CD14-positive monocyte (primary cell): ENCODE data around the gene GLI3. TPM values are rescaled to one million over a fixed set of nuclear protein-coding genes. Genes with fewer than 3 reads are reported as not detected.

Experiments
- DNase-seq, 3 donors: peaks; one replicate each; pipeline ENCODE4 v3.0.0-alpha.2; 2011 to 2022
- H2AFZ ChIP-seq: 2 replicates; pipeline ENCODE4 v1.6.0; 2012; ENCODE audit warnings: mild to moderate bottlenecking, low read depth, low read length, inconsistent platforms; ENCODE audit not compliant: insufficient read depth, poor library complexity, severe bottlenecking
- H3K27ac ChIP-seq, 2 donors: 1 replicate in 1 of 2; 2 replicates in 1 of 2; pipeline ENCODE4 v1.5.1; 2012 to 2013; ENCODE audit warnings: low read length in 2 of 2, control low read depth in 1 of 2, inconsistent platforms in 1 of 2, low read depth in 1 of 2, mild to moderate bottlenecking in 1 of 2
- H3K27me3 ChIP-seq, 2 donors: one replicate each; pipeline versions ENCODE4 v1.6.0 to v1.6.1; 2011 to 2013; ENCODE audit warnings: low read length in 2 of 2; ENCODE audit not compliant: control insufficient read depth in 2 of 2, insufficient read depth in 2 of 2
- H3K36me3 ChIP-seq, 2 donors: replicated peaks in 1 of 2; 1 replicate in 1 of 2; 2 replicates in 1 of 2; pipeline versions ENCODE4 v1.5.1 to v1.6.1; 2012 to 2013; ENCODE audit warnings: low read length in 2 of 2, control low read depth in 1 of 2, inconsistent platforms in 1 of 2, mild to moderate bottlenecking in 1 of 2; ENCODE audit not compliant: insufficient read depth in 2 of 2, control insufficient read depth in 1 of 2
- H3K4me1 ChIP-seq, 2 donors: 1 replicate in 1 of 2; 2 replicates in 1 of 2; pipeline versions ENCODE4 v1.5.1 to v1.6.1; 2012 to 2013; ENCODE audit warnings: low read length in 2 of 2, control low read depth in 1 of 2, inconsistent platforms in 1 of 2, mild to moderate bottlenecking in 1 of 2, moderate library complexity in 1 of 2; ENCODE audit not compliant: insufficient read depth in 2 of 2, control insufficient read depth in 1 of 2
- H3K4me2 ChIP-seq: replicated peaks from 2 replicates; pipeline ENCODE3; 2012; ENCODE audit warnings: low read length, moderate library complexity, mild to moderate bottlenecking; ENCODE audit not compliant: poor library complexity, severe bottlenecking; ENCODE audit errors: extremely low read depth
- H3K4me3 ChIP-seq, 3 experiments: fragments of 200-600 bp in 1 of 3; sonication (generic) in 1 of 3; replicated peaks in 1 of 3; 1 replicate in 2 of 3; 2 replicates in 1 of 3; pipeline ENCODE4 v1.5.1; 2011 to 2013; ENCODE audit warnings: low read length in 3 of 3, mild to moderate bottlenecking in 3 of 3, control low read depth in 2 of 3, low read depth in 2 of 3, inconsistent platforms in 1 of 3, moderate library complexity in 1 of 3
- H3K79me2 ChIP-seq: 2 replicates; pipeline ENCODE4 v1.6.0; 2012; ENCODE audit warnings: mild to moderate bottlenecking, control low read depth, inconsistent platforms, low read length, moderate library complexity; ENCODE audit not compliant: insufficient read depth
- H3K9ac ChIP-seq: 2 replicates; pipeline ENCODE4 v1.6.0; 2017; ENCODE audit warnings: low read length, mild to moderate bottlenecking; ENCODE audit not compliant: insufficient read depth, poor library complexity, severe bottlenecking
- H3K9me3 ChIP-seq, 2 donors: replicated peaks in 1 of 2; 1 replicate in 1 of 2; 2 replicates in 1 of 2; pipeline versions ENCODE4 v1.5.1 to v1.6.1; 2012 to 2013; ENCODE audit warnings: low read length in 2 of 2, control low read depth in 1 of 2; ENCODE audit not compliant: control insufficient read depth in 1 of 2, insufficient read depth in 1 of 2
- H4K20me1 ChIP-seq: 2 replicates; pipeline ENCODE4 v1.6.0; 2012; ENCODE audit warnings: mild to moderate bottlenecking, low read length, control low read depth, moderate library complexity; ENCODE audit not compliant: insufficient read depth
- H3K27ac Mint-ChIP-seq, 7 donors: one replicate each; pipeline ENCODE4 v1.8.0; 2020; ENCODE audit warnings: mild to moderate bottlenecking in 7 of 7, mixed read lengths in 7 of 7, moderate library complexity in 6 of 7, inconsistent platforms in 2 of 7
- H3K27me3 Mint-ChIP-seq, 3 donors: one replicate each; pipeline ENCODE4 v1.8.0; 2021 to 2022; ENCODE audit warnings: low read depth in 3 of 3, mild to moderate bottlenecking in 3 of 3, mixed read lengths in 3 of 3, moderate library complexity in 3 of 3, inconsistent platforms in 1 of 3
- H3K36me3 Mint-ChIP-seq, 2 donors: one replicate each; pipeline ENCODE4 v1.8.0; 2020; ENCODE audit warnings: mixed read lengths in 2 of 2, inconsistent platforms in 1 of 2, mild to moderate bottlenecking in 1 of 2
- H3K4me1 Mint-ChIP-seq: one replicate; pipeline ENCODE4 v1.8.0; 2020; ENCODE audit warnings: mild to moderate bottlenecking, mixed read lengths
- H3K4me3 Mint-ChIP-seq, 2 donors: one replicate each; pipeline ENCODE4 v1.8.0; 2020; ENCODE audit warnings: mild to moderate bottlenecking in 2 of 2, mixed read lengths in 2 of 2, moderate library complexity in 1 of 2
- H3K9me3 Mint-ChIP-seq, 7 donors: one replicate each; pipeline ENCODE4 v1.8.0; 2020 to 2022; ENCODE audit warnings: mixed read lengths in 7 of 7, mild to moderate bottlenecking in 6 of 7, moderate library complexity in 6 of 7, inconsistent platforms in 2 of 7
- CTCF ChIP-seq: fragments of 200-600 bp; IDR thresholded peaks from one replicate; pipeline ENCODE4 v1.8.0; 2022; ENCODE audit warnings: antibody characterized with exemption, mild to moderate bottlenecking
- WGBS: methylation state at CpG from one replicate; pipeline ENCODE4 v1.1.5; 2013; ENCODE audit warnings: missing lambda C conversion rate; ENCODE audit not compliant: insufficient coverage; 5-methylcytosine and 5-hydroxymethylcytosine counted together
- intact Hi-C, 2 donors: fragments of 100-400 bp; cut with micrococcal nuclease; formaldehyde crosslinking; loops; one replicate each; pipeline versions ENCODE4 v1.15.0 to v1.15.1; 2023
- polyA plus RNA-seq, 3 donors: library from polyadenylated mRNA; depleted of rRNA in 1 of 3; unstranded in 2 of 3; stranded (reverse) in 1 of 3; fragments of 300-500 nt in 2 of 3; fragments of >200 nt in 1 of 3; fragmentation: Illumina TruSeq in 2 of 3; gene quantifications; 1 replicate in 2 of 3; 2 replicates in 1 of 3; pipeline ENCODE4 v1.2.3, GENCODE V29; 2012 to 2021

Gene GLI3
- polyA plus RNA-seq, 3 donors, result not detected

GRCh38 chr7:42263971-42264370 is 27.0 kb upstream of the GLI3 start:
- DNase-seq, result no peak
- no peaks in the 10 kb centered on the region for H3K36me3 ChIP-seq
- no peaks in the 10 kb centered on the region for H4K20me1 ChIP-seq
- H3K4me2 ChIP-seq, result no peak overlapping the region
- no peaks in the 10 kb centered on the region for H3K4me1 ChIP-seq
- no peak overlapping the region for H2AFZ ChIP-seq
- H3K9ac ChIP-seq, result no peak overlapping the region
- no peak overlapping the region for H3K27ac ChIP-seq
- no peaks in the 10 kb centered on the region for H3K79me2 ChIP-seq
- peaks cover 0 to 2% of the 10 kb centered on the region in 2 donors for H3K27me3 ChIP-seq
- Mint-ChIP-seq H3K9me3 (peaks cover 0 to 3% (median 0%) of the 10 kb centered on the region in 7 donors), H3K27me3 (peaks cover 2 to 3% (median 2%) of the 10 kb centered on the region in 3 donors), H3K4me3 (no peak overlapping the region), H3K4me1 (no peaks in the 10 kb centered on the region), H3K36me3 (no peaks in the 10 kb centered on the region), H3K27ac (no peak overlapping the region)
- 91% methylated on average over 4 of the region's 4 CpGs for WGBS
- H3K9me3 ChIP-seq, result no peaks in the 10 kb centered on the region
- H3K4me3 ChIP-seq, result no peak overlapping the region
- intact Hi-C loops, result no loop called here
- no peak for TF ChIP-seq CTCF

- Mint-ChIP-seq H3K27me3 (peaks cover 0 to 3% (median 2%) of the 10 kb centered on the region in 3 donors), H3K36me3 (no peaks in the 10 kb centered on the region), H3K4me3 (no peak overlapping the region), H3K9me3 (peaks cover 0 to under 1% (median 0%) of the 10 kb centered on the region in 7 donors), H3K27ac (no peak overlapping the region), H3K4me1 (no peaks in the 10 kb centered on the region)
- Histone ChIP-seq H2AFZ (no peak overlapping the region), H3K36me3 (no peaks in the 10 kb centered on the region), H3K27me3 (peaks cover 0 to 2% of the 10 kb centered on the region in 2 donors), H3K79me2 (no peaks in the 10 kb centered on the region), H3K9ac (no peak overlapping the region), H3K4me2 (no peak overlapping the region), H3K27ac (no peak overlapping the region), H4K20me1 (no peaks in the 10 kb centered on the region), H3K4me3 (no peak overlapping the region), H3K9me3 (no peaks in the 10 kb centered on the region), H3K4me1 (no peaks in the 10 kb centered on the region)
- intact Hi-C loops, result no loop called here
- DNase-seq, result no peak
- no peak for TF ChIP-seq CTCF
- WGBS, result 94% methylated on average over 7 of the region's 7 CpGs
These were observed 26.0 kb upstream of the GLI3 start for GRCh38 chr7:42262964-42263363.
